Breast epithelium (tissue), 3 donors: ENCODE results near the gene PTPRZ1.

Source experiments
- POLR2A ChIP-seq: fragments of 450-650 bp; IDR thresholded peaks from one replicate; pipeline ENCODE4 v1.6.1; 2016; ENCODE audit warnings: antibody characterized with exemption, mild to moderate bottlenecking, moderate library complexity
- TF ChIP-seq, protein P1 (sequence below), 3 donors: fragments of 450-650 bp; IDR thresholded peaks; one replicate each; pipeline ENCODE4 v1.5.1; 2016 to 2017; ENCODE audit warnings: antibody characterized with exemption in 3 of 3, mild to moderate bottlenecking in 3 of 3, moderate library complexity in 3 of 3

DNA sequence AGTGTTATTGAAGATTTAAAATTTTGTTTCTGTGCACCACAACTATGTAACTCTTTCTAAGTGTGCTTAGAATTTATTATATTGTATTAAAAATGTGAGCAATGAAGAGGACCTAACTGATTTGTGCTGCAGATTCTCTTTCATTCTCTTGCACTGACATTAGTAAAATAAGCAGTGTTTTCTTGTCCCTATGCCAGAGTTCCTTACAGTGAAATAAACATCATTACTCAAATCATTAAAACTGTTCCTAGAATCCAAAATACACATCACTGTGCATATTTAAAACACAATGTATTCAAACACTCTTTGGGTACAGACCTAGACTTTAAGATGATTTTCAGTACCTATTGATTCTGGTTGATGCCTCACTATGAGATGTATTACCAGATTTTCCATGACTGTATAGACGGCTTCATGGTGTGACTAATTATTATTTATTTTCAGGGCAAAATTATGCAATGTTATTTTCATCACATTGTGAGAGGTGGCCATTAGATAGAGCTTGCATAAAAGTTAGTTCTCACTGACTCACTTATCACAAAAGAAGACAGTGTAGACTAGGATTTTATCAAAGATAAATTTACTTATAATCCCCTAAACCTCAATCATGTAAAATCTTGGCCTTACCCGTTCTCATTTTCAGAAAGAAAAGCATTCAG lies 93.4 kb downstream of the PTPRZ1 start:
- TF ChIP-seq, protein P1, sequence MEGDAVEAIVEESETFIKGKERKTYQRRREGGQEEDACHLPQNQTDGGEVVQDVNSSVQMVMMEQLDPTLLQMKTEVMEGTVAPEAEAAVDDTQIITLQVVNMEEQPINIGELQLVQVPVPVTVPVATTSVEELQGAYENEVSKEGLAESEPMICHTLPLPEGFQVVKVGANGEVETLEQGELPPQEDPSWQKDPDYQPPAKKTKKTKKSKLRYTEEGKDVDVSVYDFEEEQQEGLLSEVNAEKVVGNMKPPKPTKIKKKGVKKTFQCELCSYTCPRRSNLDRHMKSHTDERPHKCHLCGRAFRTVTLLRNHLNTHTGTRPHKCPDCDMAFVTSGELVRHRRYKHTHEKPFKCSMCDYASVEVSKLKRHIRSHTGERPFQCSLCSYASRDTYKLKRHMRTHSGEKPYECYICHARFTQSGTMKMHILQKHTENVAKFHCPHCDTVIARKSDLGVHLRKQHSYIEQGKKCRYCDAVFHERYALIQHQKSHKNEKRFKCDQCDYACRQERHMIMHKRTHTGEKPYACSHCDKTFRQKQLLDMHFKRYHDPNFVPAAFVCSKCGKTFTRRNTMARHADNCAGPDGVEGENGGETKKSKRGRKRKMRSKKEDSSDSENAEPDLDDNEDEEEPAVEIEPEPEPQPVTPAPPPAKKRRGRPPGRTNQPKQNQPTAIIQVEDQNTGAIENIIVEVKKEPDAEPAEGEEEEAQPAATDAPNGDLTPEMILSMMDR (IDR thresholded peaks at IDR 0.05) = no peak
- TF ChIP-seq POLR2A = no peak
